Measurements from ENCODE around the gene TSPYL2. TPM values are rescaled to one million over a fixed set of nuclear protein-coding genes. Genes with fewer than 3 reads are reported as not detected.

TSPYL2 gene
- polyA plus RNA-seq = 10 to 100 TPM; 32.1 to 77.2 (median 42.2) TPM

- H3K27ac ChIP-seq (ENCODE audit: low read depth, low read length) = no peak within 1 kb of the TSS
- WGBS, 3 donors = 0 to 31% (median 1%) methylated on average over 33 to 81 of the region's 86 CpGs
Measured at GRCh38 chrX:53081925-53082772, at the start of gene TSPYL2. Gene TSPYL2 (plus strand): TSS chrX:53082367. CDS start chrX:53082499, 132 bp downstream.

- 53 to 67% (median 57%) methylated on average over 5 of the region's 5 CpGs for WGBS, 3 donors
- H3K27ac ChIP-seq (ENCODE audit: low read depth, low read length) = no peak overlapping the region
Measured at GRCh38 chrX:53036149-53036548, 46.0 kb upstream of the TSPYL2 start.

GRCh38 chrX:53039236-53039635 lies 42.9 kb upstream of the TSPYL2 start:
- WGBS, 3 donors = 58 to 68% (median 67%) methylated on average over 4 of the region's 4 CpGs
- no peak overlapping the region for H3K27ac ChIP-seq (ENCODE audit: low read depth, low read length)

- 75 to 92% (median 78%) methylated on average over 5 of the region's 5 CpGs for WGBS, 3 donors
Measured at GRCh38 chrX:53044995-53045394, 37.2 kb upstream of the TSPYL2 start.

GRCh38 chrX:53047228-53047627 lies 34.9 kb upstream of the TSPYL2 start:
- no peak overlapping the region for H3K27ac ChIP-seq (ENCODE audit: low read depth, low read length)
- 81 to 89% (median 85%) methylated on average over 6 of the region's 6 CpGs for WGBS, 3 donors

More at GRCh38 chrX:53044995-53045394, 37.2 kb upstream of the TSPYL2 start:
- H3K27ac ChIP-seq (ENCODE audit: low read depth, low read length) = no peak overlapping the region

- no peak within 1 kb of the TSS for H3K27ac ChIP-seq (ENCODE audit: low read depth, low read length)
- WGBS, 3 donors = 2 to 34% (median 3%) methylated on average over 5 to 29 of the region's 38 CpGs
Measured at GRCh38 chrX:53048169-53049126, 33.7 kb upstream of the TSPYL2 start, which contains the start of gene GPR173. Gene GPR173 (plus strand): TSS chrX:53048789. CDS start chrX:53076622, 27,833 bp downstream.

GRCh38 chrX:53049127-53049517 lies 33.0 kb upstream of the TSPYL2 start:
- H3K27ac ChIP-seq (ENCODE audit: low read depth, low read length) = no peak overlapping the region
- 18 to 37% (median 27%) methylated on average over 2 to 8 of the region's 8 CpGs for WGBS, 3 donors

GRCh38 chrX:53050841-53051240 lies 31.3 kb upstream of the TSPYL2 start:
- WGBS, 3 donors = 72 to 82% (median 74%) methylated on average over 5 to 6 of the region's 6 CpGs

GRCh38 chrX:53055244-53055849 lies 26.8 kb upstream of the TSPYL2 start:
- no peak overlapping the region for H3K27ac ChIP-seq (ENCODE audit: low read depth, low read length)
- 78 to 93% (median 82%) methylated on average over 6 of the region's 6 CpGs for WGBS, 3 donors

More at GRCh38 chrX:53050841-53051240, 31.3 kb upstream of the TSPYL2 start:
- H3K27ac ChIP-seq (ENCODE audit: low read depth, low read length) = no peak overlapping the region

- H3K27ac ChIP-seq (ENCODE audit: low read depth, low read length) = no peak overlapping the region
- 82 to 96% (median 88%) methylated on average over 5 of the region's 5 CpGs for WGBS, 3 donors
Measured at GRCh38 chrX:53056292-53056691, 25.9 kb upstream of the TSPYL2 start.

GRCh38 chrX:53065104-53065503 lies 17.1 kb upstream of the TSPYL2 start:
- 64 to 77% (median 71%) methylated on average over 1 of the region's 1 CpG for WGBS, 3 donors
- no peak overlapping the region for H3K27ac ChIP-seq (ENCODE audit: low read depth, low read length)

GRCh38 chrX:53071064-53071463 lies 11.1 kb upstream of the TSPYL2 start:
- no peak overlapping the region for H3K27ac ChIP-seq (ENCODE audit: low read depth, low read length)
- 65 to 88% (median 77%) methylated on average over 10 of the region's 10 CpGs for WGBS, 3 donors

GRCh38 chrX:53071604-53072417 lies 10.4 kb upstream of the TSPYL2 start:
- no peak overlapping the region for H3K27ac ChIP-seq (ENCODE audit: low read depth, low read length)
- 0 to 11% (median 1%) methylated on average over 25 to 31 of the region's 31 CpGs for WGBS, 3 donors

- WGBS, 3 donors = 66 to 77% (median 75%) methylated on average over 9 of the region's 9 CpGs
- H3K27ac ChIP-seq (ENCODE audit: low read depth, low read length) = no peak overlapping the region
Measured at GRCh38 chrX:53072418-53073114, 9.6 kb upstream of the TSPYL2 start.

GRCh38 chrX:53073115-53073586 lies 9.0 kb upstream of the TSPYL2 start:
- H3K27ac ChIP-seq (ENCODE audit: low read depth, low read length) = no peak overlapping the region
- WGBS, 3 donors = 68 to 100% (median 70%) methylated on average over 1 to 6 of the region's 6 CpGs

- H3K27ac ChIP-seq (ENCODE audit: low read depth, low read length) = no peak overlapping the region
- WGBS, 3 donors = 73 to 82% (median 80%) methylated on average over 6 to 7 of the region's 7 CpGs
Measured at GRCh38 chrX:53075011-53075410, 7.2 kb upstream of the TSPYL2 start.

- no peak overlapping the region for H3K27ac ChIP-seq (ENCODE audit: low read depth, low read length)
- 91 to 94% (median 93%) methylated on average over 16 to 21 of the region's 21 CpGs for WGBS, 3 donors
Measured at GRCh38 chrX:53076671-53077070, 5.5 kb upstream of the TSPYL2 start.

Data from adipose tissue (tissue), 3 donors.